Colonic mucosa (tissue), 4 donors: ENCODE measurements around the gene DGKB. TPM values are rescaled to one million over a fixed set of nuclear protein-coding genes. Genes with fewer than 3 reads are reported as not detected.

Experiments
- DNase-seq: peaks from one replicate; pipeline ENCODE4 v3.0.0-alpha.2; 2020
- H3K27ac ChIP-seq: fragments of 200-600 bp; one replicate; pipeline ENCODE4 v1.8.0; 2021
- H3K27me3 ChIP-seq: fragments of 200-600 bp; one replicate; pipeline ENCODE4 v1.8.0; 2021
- H3K36me3 ChIP-seq: fragments of 200-600 bp; one replicate; pipeline ENCODE4 v1.8.0; 2021
- H3K4me1 ChIP-seq: fragments of 200-600 bp; one replicate; pipeline ENCODE4 v1.8.0; 2021; ENCODE audit warnings: mild to moderate bottlenecking
- H3K4me3 ChIP-seq: fragments of 200-600 bp; one replicate; pipeline ENCODE4 v1.8.0; 2021
- H3K9ac ChIP-seq, 2 donors: one replicate each; pipeline ENCODE4 v1.7.0; 2013; ENCODE audit warnings: control low read depth in 2 of 2, low read depth in 2 of 2, low read length in 2 of 2
- H3K9me3 ChIP-seq: fragments of 200-600 bp; one replicate; pipeline ENCODE4 v1.8.0; 2021
- intact Hi-C: fragments of 100-400 bp; cut with DNase I; formaldehyde crosslinking; loops from one replicate; pipeline ENCODE4 v1.14.1; 2022
- total RNA-seq, 2 donors: library from RNA; stranded (reverse); fragmentation: NEBNext Ultra II Directional in 1 of 2; extraction: Animal tissue kit (Norgen Biotek cat#: 25700) in 1 of 2; gene quantifications; one replicate each; pipeline ENCODE4 v1.2.1, GENCODE V29; 2021
- TF ChIP-seq, protein P1 (sequence below): fragments of 200-600 bp; IDR thresholded peaks from one replicate; pipeline ENCODE4 v1.8.0; 2022; ENCODE audit warnings: antibody characterized with exemption, mild to moderate bottlenecking
- donor health status: healthy.
- donor health status: DM: no; HTN: no; CAD: no.
- donor health status: DM: no; HTN: no; CAD: no.

Gene DGKB
- total RNA-seq, 2 donors from 2014 or later = 0.25 to 0.61 TPM

- intact Hi-C loops = no loop called here
- no peaks in the 10 kb centered on the region for H3K27me3 ChIP-seq
These were observed 154.1 kb downstream of the DGKB start for GRCh38 chr7:14748461-14748860.

GRCh38 chr7:14747701-14748100, 154.8 kb downstream of the DGKB start:
- intact Hi-C loops = no loop called here
- no peaks in the 10 kb centered on the region for H3K9me3 ChIP-seq
- H3K4me3 ChIP-seq = no peak overlapping the region
- TF ChIP-seq, protein P1, sequence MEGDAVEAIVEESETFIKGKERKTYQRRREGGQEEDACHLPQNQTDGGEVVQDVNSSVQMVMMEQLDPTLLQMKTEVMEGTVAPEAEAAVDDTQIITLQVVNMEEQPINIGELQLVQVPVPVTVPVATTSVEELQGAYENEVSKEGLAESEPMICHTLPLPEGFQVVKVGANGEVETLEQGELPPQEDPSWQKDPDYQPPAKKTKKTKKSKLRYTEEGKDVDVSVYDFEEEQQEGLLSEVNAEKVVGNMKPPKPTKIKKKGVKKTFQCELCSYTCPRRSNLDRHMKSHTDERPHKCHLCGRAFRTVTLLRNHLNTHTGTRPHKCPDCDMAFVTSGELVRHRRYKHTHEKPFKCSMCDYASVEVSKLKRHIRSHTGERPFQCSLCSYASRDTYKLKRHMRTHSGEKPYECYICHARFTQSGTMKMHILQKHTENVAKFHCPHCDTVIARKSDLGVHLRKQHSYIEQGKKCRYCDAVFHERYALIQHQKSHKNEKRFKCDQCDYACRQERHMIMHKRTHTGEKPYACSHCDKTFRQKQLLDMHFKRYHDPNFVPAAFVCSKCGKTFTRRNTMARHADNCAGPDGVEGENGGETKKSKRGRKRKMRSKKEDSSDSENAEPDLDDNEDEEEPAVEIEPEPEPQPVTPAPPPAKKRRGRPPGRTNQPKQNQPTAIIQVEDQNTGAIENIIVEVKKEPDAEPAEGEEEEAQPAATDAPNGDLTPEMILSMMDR = no peak
- H3K4me1 ChIP-seq = no peaks in the 10 kb centered on the region
- DNase-seq = no peak
- no peaks in the 10 kb centered on the region for H3K27me3 ChIP-seq
- no peaks in the 10 kb centered on the region for H3K36me3 ChIP-seq
- no peak overlapping the region for H3K9ac ChIP-seq
- H3K27ac ChIP-seq = no peak overlapping the region

More at GRCh38 chr7:14748461-14748860, 154.1 kb downstream of the DGKB start:
- TF ChIP-seq, protein P1 = no peak
- H3K4me1 ChIP-seq = no peaks in the 10 kb centered on the region
- H3K4me3 ChIP-seq = no peak overlapping the region
- H3K9me3 ChIP-seq = no peaks in the 10 kb centered on the region
- H3K36me3 ChIP-seq = no peaks in the 10 kb centered on the region
- no peak overlapping the region for H3K9ac ChIP-seq
- DNase-seq = no peak
- no peak overlapping the region for H3K27ac ChIP-seq

- no peak overlapping the region for H3K4me3 ChIP-seq
- intact Hi-C loops = no loop called here
- no peaks in the 10 kb centered on the region for H3K4me1 ChIP-seq
- no peaks in the 10 kb centered on the region for H3K36me3 ChIP-seq
- no peak for DNase-seq
- no peak overlapping the region for H3K27ac ChIP-seq
- H3K27me3 ChIP-seq = no peaks in the 10 kb centered on the region
- H3K9ac ChIP-seq = no peak overlapping the region
- no peaks in the 10 kb centered on the region for H3K9me3 ChIP-seq
- TF ChIP-seq, protein P1 = no peak
These were observed 157.5 kb downstream of the DGKB start for GRCh38 chr7:14745076-14745475.

GRCh38 chr7:14740606-14741005, 161.9 kb downstream of the DGKB start:
- no peaks in the 10 kb centered on the region for H3K27me3 ChIP-seq
- H3K9me3 ChIP-seq = no peaks in the 10 kb centered on the region
- H3K36me3 ChIP-seq = no peaks in the 10 kb centered on the region
- no peak overlapping the region for H3K27ac ChIP-seq
- TF ChIP-seq, protein P1 = no peak
- H3K4me1 ChIP-seq = no peaks in the 10 kb centered on the region
- H3K4me3 ChIP-seq = no peak overlapping the region
- intact Hi-C loops = no loop called here
- no peak overlapping the region for H3K9ac ChIP-seq
- DNase-seq = no peak

GRCh38 chr7:14739841-14740185, 162.7 kb downstream of the DGKB start:
- Histone ChIP-seq H3K27me3 (no peaks in the 10 kb centered on the region), H3K9ac (no peak overlapping the region), H3K9me3 (no peaks in the 10 kb centered on the region), H3K4me3 (no peak overlapping the region), H3K4me1 (no peaks in the 10 kb centered on the region), H3K27ac (no peak overlapping the region), H3K36me3 (no peaks in the 10 kb centered on the region)
- intact Hi-C loops = no loop called here
- TF ChIP-seq, protein P1 = no peak
- no peak for DNase-seq
